Measurements from ENCODE around the gene HOXB1. TPM values are rescaled to one million over a fixed set of nuclear protein-coding genes. Genes with fewer than 3 reads are reported as not detected.

HOXB1 gene
- total RNA-seq, 4 donors from 2014 or later, result not detected

DNA sequence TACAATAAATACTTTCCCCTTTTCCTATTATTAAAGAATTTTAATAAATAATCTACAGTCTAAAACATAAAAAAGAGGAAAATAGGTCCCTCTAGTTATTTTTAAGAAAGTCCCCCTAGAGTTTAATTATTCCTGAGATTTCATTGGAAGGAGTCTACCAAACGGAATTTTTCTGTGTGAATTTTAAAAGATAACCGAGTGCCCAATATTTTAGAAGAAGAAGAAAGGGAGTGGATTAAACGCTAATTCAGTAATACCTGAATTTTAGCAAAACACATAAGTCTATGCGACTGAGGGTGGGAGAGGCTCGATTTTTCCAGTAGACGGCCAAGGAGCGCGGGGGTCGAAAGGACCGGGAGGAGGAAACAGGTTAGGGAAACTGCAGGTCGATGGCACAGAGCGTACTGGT, 11.9 kb upstream of the HOXB1 start:
- peaks cover 10 to 12% of the 10 kb centered on the region in 2 donors for H3K4me1 ChIP-seq
- peak overlapping the region; percentile 93 to 97 for H3K27ac ChIP-seq
- intact Hi-C loops (cut with DNase I; ENCODE audit: low total_unique reads), result no loop called here
- DNase-seq, result no peak
- no peaks in the 10 kb centered on the region for H3K36me3 ChIP-seq
- H3K9me3 ChIP-seq, result no peaks in the 10 kb centered on the region
- TF ChIP-seq, protein P1, sequence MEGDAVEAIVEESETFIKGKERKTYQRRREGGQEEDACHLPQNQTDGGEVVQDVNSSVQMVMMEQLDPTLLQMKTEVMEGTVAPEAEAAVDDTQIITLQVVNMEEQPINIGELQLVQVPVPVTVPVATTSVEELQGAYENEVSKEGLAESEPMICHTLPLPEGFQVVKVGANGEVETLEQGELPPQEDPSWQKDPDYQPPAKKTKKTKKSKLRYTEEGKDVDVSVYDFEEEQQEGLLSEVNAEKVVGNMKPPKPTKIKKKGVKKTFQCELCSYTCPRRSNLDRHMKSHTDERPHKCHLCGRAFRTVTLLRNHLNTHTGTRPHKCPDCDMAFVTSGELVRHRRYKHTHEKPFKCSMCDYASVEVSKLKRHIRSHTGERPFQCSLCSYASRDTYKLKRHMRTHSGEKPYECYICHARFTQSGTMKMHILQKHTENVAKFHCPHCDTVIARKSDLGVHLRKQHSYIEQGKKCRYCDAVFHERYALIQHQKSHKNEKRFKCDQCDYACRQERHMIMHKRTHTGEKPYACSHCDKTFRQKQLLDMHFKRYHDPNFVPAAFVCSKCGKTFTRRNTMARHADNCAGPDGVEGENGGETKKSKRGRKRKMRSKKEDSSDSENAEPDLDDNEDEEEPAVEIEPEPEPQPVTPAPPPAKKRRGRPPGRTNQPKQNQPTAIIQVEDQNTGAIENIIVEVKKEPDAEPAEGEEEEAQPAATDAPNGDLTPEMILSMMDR (IDR thresholded peaks at IDR 0.05), result no peak
- no peak for TF ChIP-seq POLR2A (IDR thresholded peaks at IDR 0.05)
- peak overlapping the region; percentile 55 to 64 for H3K4me3 ChIP-seq
- H3K27me3 ChIP-seq, result no peaks in the 10 kb centered on the region

DNA sequence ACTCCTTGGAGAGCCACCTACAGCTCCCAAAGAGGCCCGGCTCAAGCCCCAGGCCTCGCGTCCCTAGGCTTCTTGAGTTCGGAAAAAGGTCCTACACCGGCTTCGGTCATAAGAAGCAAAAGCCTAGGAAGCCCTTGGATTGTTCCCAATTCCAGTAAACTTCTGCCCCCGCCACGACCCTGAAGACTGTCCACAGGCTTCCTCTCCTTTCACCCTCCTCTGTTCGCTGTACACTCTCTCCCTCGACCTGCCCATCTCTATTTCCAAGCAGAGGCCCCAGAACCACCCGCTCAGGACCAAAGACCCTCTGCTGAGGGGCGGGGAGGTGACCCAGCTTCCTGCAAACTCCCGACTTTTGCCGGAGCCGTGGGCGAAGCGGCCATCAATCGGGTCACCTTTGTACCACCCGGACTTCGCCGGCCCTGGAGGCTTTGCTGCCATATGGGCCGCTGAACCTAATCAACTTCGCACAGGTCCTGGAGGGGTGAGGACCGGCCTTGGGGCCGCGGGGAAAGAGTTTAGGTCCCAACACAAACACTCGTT, 11.4 kb upstream of the HOXB1 start:
- H3K4me1 ChIP-seq, result peaks cover 10 to 12% of the 10 kb centered on the region in 2 donors
- intact Hi-C loops (cut with DNase I; ENCODE audit: low total_unique reads), result no loop called here
- H3K36me3 ChIP-seq, result no peaks in the 10 kb centered on the region
- H3K4me3 ChIP-seq, result peak overlapping the region; percentile 55 to 64
- DNase-seq, result peak in 1 of 2 donors; percentile 32
- H3K27me3 ChIP-seq, result no peaks in the 10 kb centered on the region
- H3K27ac ChIP-seq, result peak overlapping the region; percentile 93 to 97
- H3K9me3 ChIP-seq, result no peaks in the 10 kb centered on the region
- no peak for TF ChIP-seq POLR2A (IDR thresholded peaks at IDR 0.05)
- TF ChIP-seq, protein P1 (IDR thresholded peaks at IDR 0.05), result no peak

DNA sequence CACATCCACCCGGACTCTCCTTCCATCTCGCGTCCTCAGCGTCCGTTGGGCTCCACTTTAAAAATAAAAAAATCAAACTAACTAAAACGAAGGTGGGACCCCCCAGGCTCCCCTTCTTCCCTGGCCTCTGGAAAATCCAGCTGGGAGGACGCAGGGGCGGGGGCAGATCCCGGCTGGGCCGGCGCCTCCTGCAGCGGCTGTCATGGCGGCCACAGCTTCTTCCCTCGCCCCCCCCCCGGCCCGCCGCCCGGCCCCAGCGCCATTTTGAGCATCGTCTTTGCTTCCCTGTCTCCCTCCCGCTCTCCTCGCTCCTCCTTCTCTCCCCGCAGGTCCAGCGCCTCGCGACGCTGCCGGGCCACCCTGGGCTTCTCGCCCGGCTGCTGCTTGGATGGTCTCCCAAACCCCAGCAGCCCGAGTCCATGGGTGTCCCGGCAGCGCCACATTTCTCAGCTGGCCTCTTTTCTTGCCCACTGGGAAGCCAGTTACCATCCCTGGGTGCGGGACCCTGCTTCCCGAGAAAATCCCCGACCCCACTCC, 10.8 kb upstream of the HOXB1 start:
- Histone ChIP-seq H3K4me1 (peaks cover 10 to 12% of the 10 kb centered on the region in 2 donors), H3K27me3 (no peaks in the 10 kb centered on the region), H3K4me3 (peak overlapping the region; percentile 55 to 64), H3K27ac (peak overlapping the region; percentile 93 to 97), H3K36me3 (no peaks in the 10 kb centered on the region), H3K9me3 (no peaks in the 10 kb centered on the region)
- intact Hi-C loops (cut with DNase I; ENCODE audit: low total_unique reads), result no loop called here
- DNase-seq, result peak; percentile 57 to 83
- TF ChIP-seq POLR2A (IDR thresholded peaks at IDR 0.05), result peak in 1 of 2 donors; percentile 8
- TF ChIP-seq, protein P1 (IDR thresholded peaks at IDR 0.05), result no peak

DNA sequence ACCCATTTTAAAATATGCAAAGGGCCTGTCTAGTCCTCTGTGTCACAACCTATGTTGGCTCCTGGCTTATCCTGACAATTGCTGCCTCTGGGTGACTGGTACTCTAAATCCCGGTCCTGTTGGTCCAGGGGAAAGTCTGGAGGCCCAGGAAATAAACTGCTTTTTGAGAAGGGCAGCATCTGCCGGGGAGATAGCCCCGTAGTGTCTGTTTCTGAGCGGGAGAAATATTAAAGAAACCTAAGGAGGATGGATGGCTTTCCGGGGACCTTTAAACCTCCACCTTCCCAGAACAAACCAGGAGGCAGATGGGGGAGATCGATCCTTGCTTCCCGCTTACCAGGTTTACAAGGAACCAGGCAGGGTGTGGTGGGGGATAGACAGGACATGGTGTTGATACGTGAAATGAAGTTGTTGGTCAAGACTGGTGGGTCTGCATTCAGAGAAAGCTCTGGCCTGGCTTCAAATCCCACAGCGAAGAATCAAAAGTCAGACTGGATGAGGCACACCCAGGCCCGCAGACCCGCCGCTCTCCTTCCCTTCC, 10.3 kb upstream of the HOXB1 start:
- no peaks in the 10 kb centered on the region for H3K9me3 ChIP-seq
- TF ChIP-seq POLR2A (IDR thresholded peaks at IDR 0.05), result no peak
- TF ChIP-seq, protein P1 (IDR thresholded peaks at IDR 0.05), result no peak
- peak overlapping the region; percentile 93 to 97 for H3K27ac ChIP-seq
- peaks cover 10 to 12% of the 10 kb centered on the region in 2 donors for H3K4me1 ChIP-seq
- H3K36me3 ChIP-seq, result no peaks in the 10 kb centered on the region
- no peaks in the 10 kb centered on the region for H3K27me3 ChIP-seq
- intact Hi-C loops (cut with DNase I; ENCODE audit: low total_unique reads), result no loop called here
- H3K4me3 ChIP-seq, result peak overlapping the region; percentile 55 to 64
- DNase-seq, result peak in 1 of 2 donors; percentile 31

DNA sequence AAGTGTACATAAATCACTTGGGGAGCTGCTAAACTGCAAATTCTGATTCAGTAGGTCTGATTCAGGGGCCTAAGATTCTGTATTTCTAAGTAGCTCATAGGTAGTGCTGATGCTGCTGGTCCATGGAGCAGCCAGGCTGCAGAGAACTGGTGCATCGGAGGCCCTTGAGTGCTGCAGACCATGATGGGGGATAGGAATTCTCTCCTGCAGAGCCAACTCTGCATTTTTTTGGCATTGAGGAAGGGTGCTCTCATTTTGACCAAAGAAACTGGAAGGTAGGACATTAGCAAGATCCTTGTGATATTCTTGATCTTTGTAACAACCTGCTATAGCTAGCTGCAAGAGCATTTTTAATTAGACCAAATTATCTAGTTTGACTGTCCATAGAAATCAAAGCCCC, 9.4 kb upstream of the HOXB1 start:
- H3K36me3 ChIP-seq, result no peaks in the 10 kb centered on the region
- no peak overlapping the region for H3K27ac ChIP-seq
- H3K9me3 ChIP-seq, result no peaks in the 10 kb centered on the region
- peaks cover 3 to 4% of the 10 kb centered on the region in 2 donors for H3K4me1 ChIP-seq
- TF ChIP-seq, protein P1 (IDR thresholded peaks at IDR 0.05), result no peak
- no peak for TF ChIP-seq POLR2A (IDR thresholded peaks at IDR 0.05)
- H3K27me3 ChIP-seq, result no peaks in the 10 kb centered on the region
- intact Hi-C loops (cut with DNase I; ENCODE audit: low total_unique reads), result no loop called here
- no peak overlapping the region for H3K4me3 ChIP-seq
- DNase-seq, result no peak
